NB4 (cell line): Measurements from ENCODE around the gene NPDC1.
A peak's percentile ranks its signal among the peaks of the same experiment; 100 is the strongest.

Source experiments
- POLR2A ChIP-seq: IDR thresholded peaks from 2 replicates; pipeline ENCODE4 v1.6.1; 2011; ENCODE audit warnings: mild to moderate bottlenecking; ENCODE audit not compliant: insufficient read length; ENCODE audit errors: extremely low read depth
- TF ChIP-seq, protein P1 (sequence below): IDR thresholded peaks from 2 replicates; pipeline ENCODE4 v1.6.1; 2011; ENCODE audit warnings: low read depth, low read length
- TF ChIP-seq, protein P2 (sequence below): IDR thresholded peaks from one replicate; pipeline ENCODE4 v1.5.1; 2012; ENCODE audit warnings: low read depth, low read length

DNA sequence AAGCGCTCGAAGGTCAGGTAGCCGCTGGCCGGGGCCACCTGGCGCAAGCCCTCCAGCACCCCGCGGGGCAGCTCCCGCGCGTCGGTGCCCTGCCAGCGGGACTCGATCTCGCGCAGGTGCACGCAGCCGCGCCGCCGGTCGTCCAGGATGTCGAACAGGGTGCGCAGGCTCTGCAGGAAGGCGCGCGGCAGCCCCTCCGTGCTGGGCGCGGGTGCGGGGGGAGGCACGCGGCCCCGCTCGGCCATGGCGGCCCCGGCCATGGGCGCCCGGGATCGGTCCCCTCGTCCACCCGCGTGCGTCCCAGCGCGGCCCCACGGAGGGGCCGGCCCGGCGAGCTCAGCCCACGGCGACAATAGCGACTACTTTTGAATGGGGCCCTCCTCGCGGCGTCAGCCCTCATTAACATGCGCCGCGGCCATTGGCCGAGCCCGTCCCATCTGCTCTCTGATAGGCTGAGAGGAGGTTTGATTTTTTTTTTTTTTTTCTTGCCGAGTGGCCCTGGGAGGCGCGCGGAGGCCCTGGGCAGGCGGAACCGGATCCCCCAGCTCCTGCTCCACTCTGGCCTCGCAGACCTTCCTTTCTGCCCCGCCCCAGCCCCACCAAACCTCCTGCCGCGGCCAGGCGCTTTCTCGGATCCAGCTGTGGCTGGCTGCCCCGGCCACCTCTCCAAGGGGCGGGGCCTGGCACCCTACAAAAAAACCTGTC is 24.4 kb upstream of the NPDC1 start, which contains the start of gene SAPCD2:
- TF ChIP-seq, protein P1, sequence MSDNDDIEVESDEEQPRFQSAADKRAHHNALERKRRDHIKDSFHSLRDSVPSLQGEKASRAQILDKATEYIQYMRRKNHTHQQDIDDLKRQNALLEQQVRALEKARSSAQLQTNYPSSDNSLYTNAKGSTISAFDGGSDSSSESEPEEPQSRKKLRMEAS = peak; percentile 47
- TF ChIP-seq, protein P2, sequence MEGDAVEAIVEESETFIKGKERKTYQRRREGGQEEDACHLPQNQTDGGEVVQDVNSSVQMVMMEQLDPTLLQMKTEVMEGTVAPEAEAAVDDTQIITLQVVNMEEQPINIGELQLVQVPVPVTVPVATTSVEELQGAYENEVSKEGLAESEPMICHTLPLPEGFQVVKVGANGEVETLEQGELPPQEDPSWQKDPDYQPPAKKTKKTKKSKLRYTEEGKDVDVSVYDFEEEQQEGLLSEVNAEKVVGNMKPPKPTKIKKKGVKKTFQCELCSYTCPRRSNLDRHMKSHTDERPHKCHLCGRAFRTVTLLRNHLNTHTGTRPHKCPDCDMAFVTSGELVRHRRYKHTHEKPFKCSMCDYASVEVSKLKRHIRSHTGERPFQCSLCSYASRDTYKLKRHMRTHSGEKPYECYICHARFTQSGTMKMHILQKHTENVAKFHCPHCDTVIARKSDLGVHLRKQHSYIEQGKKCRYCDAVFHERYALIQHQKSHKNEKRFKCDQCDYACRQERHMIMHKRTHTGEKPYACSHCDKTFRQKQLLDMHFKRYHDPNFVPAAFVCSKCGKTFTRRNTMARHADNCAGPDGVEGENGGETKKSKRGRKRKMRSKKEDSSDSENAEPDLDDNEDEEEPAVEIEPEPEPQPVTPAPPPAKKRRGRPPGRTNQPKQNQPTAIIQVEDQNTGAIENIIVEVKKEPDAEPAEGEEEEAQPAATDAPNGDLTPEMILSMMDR = no peak
- TF ChIP-seq POLR2A = peak; percentile 91
